PC-9 (cell line): ENCODE data around the gene TMTC3.

Source experiments
- EZH2 ChIP-seq: fragments of 200-600 bp; sonication (generic); IDR thresholded peaks from 2 replicates; pipeline ENCODE4 v1.8.0; 2017; ENCODE audit warnings: antibody characterized with exemption, low read depth
- TF ChIP-seq, protein P1 (sequence below): fragments of 200-600 bp; sonication (generic); conservative IDR thresholded peaks from 2 replicates; pipeline ENCODE4 v1.6.1; 2017; ENCODE audit warnings: mixed run types, antibody characterized with exemption, mild to moderate bottlenecking, moderate library complexity

- TF ChIP-seq, protein P1, sequence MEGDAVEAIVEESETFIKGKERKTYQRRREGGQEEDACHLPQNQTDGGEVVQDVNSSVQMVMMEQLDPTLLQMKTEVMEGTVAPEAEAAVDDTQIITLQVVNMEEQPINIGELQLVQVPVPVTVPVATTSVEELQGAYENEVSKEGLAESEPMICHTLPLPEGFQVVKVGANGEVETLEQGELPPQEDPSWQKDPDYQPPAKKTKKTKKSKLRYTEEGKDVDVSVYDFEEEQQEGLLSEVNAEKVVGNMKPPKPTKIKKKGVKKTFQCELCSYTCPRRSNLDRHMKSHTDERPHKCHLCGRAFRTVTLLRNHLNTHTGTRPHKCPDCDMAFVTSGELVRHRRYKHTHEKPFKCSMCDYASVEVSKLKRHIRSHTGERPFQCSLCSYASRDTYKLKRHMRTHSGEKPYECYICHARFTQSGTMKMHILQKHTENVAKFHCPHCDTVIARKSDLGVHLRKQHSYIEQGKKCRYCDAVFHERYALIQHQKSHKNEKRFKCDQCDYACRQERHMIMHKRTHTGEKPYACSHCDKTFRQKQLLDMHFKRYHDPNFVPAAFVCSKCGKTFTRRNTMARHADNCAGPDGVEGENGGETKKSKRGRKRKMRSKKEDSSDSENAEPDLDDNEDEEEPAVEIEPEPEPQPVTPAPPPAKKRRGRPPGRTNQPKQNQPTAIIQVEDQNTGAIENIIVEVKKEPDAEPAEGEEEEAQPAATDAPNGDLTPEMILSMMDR = no peak
- TF ChIP-seq EZH2 = no peak
Observed at GRCh38 chr12:88245905-88246304, 103.8 kb downstream of the TMTC3 start.
